SK-N-SH treated with all-trans-retinoic acid at 6 μM for 48 hours (cell line): ENCODE results near the gene BEGAIN.

ENCODE experiments used
- ATAC-seq: fragments of 200-7000 bp; cut with Tn5 transposase; 3 replicates; pipeline ENCODE4 v1.9.1; 2020; ENCODE audit warnings: mild to moderate bottlenecking, moderate library complexity
- BACH2 ChIP-seq: fragments of 250-450 bp; sonication (Bioruptor Pico); IDR thresholded peaks from 2 replicates; pipeline ENCODE4 v1.9.0; 2021; ENCODE audit warnings: mild to moderate bottlenecking, borderline replicate concordance
- CREB5 ChIP-seq: fragments of 250-450 bp; sonication (Bioruptor Pico); IDR thresholded peaks from 2 replicates; pipeline ENCODE4 v1.5.1; 2020; ENCODE audit warnings: low read depth, mild to moderate bottlenecking, moderate library complexity
- CSDC2 ChIP-seq: fragments of 250-450 bp; sonication (Bioruptor Pico); IDR thresholded peaks from 2 replicates; pipeline ENCODE4 v1.5.0; 2020; ENCODE audit warnings: mild to moderate bottlenecking, moderate library complexity
- CSRNP3 ChIP-seq: fragments of 250-450 bp; sonication (Bioruptor Pico); IDR thresholded peaks from 2 replicates; pipeline ENCODE4 v1.5.1; 2021; ENCODE audit warnings: mild to moderate bottlenecking, moderate library complexity
- ESRRG ChIP-seq: fragments of 250-450 bp; sonication (Bioruptor Pico); IDR thresholded peaks from 2 replicates; pipeline ENCODE4 v1.6.1; 2021; ENCODE audit warnings: mild to moderate bottlenecking
- GLIS3 ChIP-seq: fragments of 250-450 bp; sonication (Bioruptor Pico); IDR thresholded peaks from 2 replicates; pipeline ENCODE4 v1.5.0; 2020; ENCODE audit warnings: mild to moderate bottlenecking, moderate library complexity
- ISL1 ChIP-seq: fragments of 250-450 bp; sonication (Bioruptor Pico); IDR thresholded peaks from 2 replicates; pipeline ENCODE4 v2.1.2; 2022; ENCODE audit warnings: mild to moderate bottlenecking, moderate library complexity
- OSR1 ChIP-seq: fragments of 250-450 bp; sonication (Bioruptor Pico); IDR thresholded peaks from 2 replicates; pipeline ENCODE4 v1.8.0; 2022; ENCODE audit warnings: moderate library complexity, mild to moderate bottlenecking, inconsistent platforms
- PATZ1 ChIP-seq: fragments of 250-450 bp; sonication (Bioruptor Pico); IDR thresholded peaks from 2 replicates; pipeline ENCODE4 v1.8.0; 2020; ENCODE audit warnings: mild to moderate bottlenecking, moderate library complexity, borderline replicate concordance
- POU6F1 ChIP-seq: fragments of 250-450 bp; sonication (Bioruptor Pico); IDR thresholded peaks from 2 replicates; pipeline ENCODE4 v1.8.0; 2021; ENCODE audit warnings: low read depth, mild to moderate bottlenecking, moderate library complexity, borderline replicate concordance
- PPARA ChIP-seq: fragments of 250-450 bp; sonication (Bioruptor Pico); IDR thresholded peaks from 2 replicates; pipeline ENCODE4 v1.5.0; 2020; ENCODE audit warnings: mild to moderate bottlenecking, borderline replicate concordance
- SNAI2 ChIP-seq: fragments of 250-450 bp; sonication (Bioruptor Pico); IDR thresholded peaks from 2 replicates; pipeline ENCODE4 v1.5.0; 2020; ENCODE audit warnings: mild to moderate bottlenecking, moderate library complexity
- TOX ChIP-seq: fragments of 250-450 bp; sonication (Bioruptor Pico); IDR thresholded peaks from 2 replicates; pipeline ENCODE4 v1.8.0; 2021; ENCODE audit warnings: mild to moderate bottlenecking, moderate library complexity, borderline replicate concordance
- TSHZ2 ChIP-seq: fragments of 250-450 bp; sonication (Bioruptor Pico); IDR thresholded peaks from 2 replicates; pipeline ENCODE4 v1.5.0; 2020; ENCODE audit warnings: mild to moderate bottlenecking, moderate library complexity
- ZC3H10 ChIP-seq: fragments of 250-450 bp; sonication (Bioruptor Pico); IDR thresholded peaks from 2 replicates; pipeline ENCODE4 v1.5.1; 2021; ENCODE audit warnings: mild to moderate bottlenecking, moderate library complexity
- ZFP3 ChIP-seq: fragments of 250-450 bp; sonication (Bioruptor Pico); IDR thresholded peaks from 2 replicates; pipeline ENCODE4 v1.5.0; 2020; ENCODE audit warnings: mild to moderate bottlenecking, moderate library complexity
- ZFP30 ChIP-seq: fragments of 450-650 bp; formaldehyde crosslinking; IDR thresholded peaks from 2 replicates; pipeline ENCODE4 v1.5.0; 2022; ENCODE audit warnings: mild to moderate bottlenecking, moderate library complexity
- ZNF565 ChIP-seq: fragments of 450-650 bp; formaldehyde crosslinking; conservative IDR thresholded peaks from 2 replicates; pipeline ENCODE4 v1.5.0; 2020; ENCODE audit warnings: low read depth, mild to moderate bottlenecking, moderate library complexity
- ZNF70 ChIP-seq: fragments of 450-650 bp; formaldehyde crosslinking; IDR thresholded peaks from 2 replicates; pipeline ENCODE4 v1.5.0; 2020; ENCODE audit warnings: mild to moderate bottlenecking, moderate library complexity
- ZNF8 ChIP-seq: fragments of 450-650 bp; formaldehyde crosslinking; IDR thresholded peaks from 2 replicates; pipeline ENCODE4 v1.5.0; 2020; ENCODE audit warnings: mild to moderate bottlenecking, moderate library complexity

BEGAIN gene

GRCh38 chr14:100555436-100556139 is 31.6 kb downstream of the BEGAIN start:
- no peak for TF ChIP-seq CREB5 (CRISPR knock-in tag)
- no peak for TF ChIP-seq PPARA (CRISPR knock-in tag)
- TF ChIP-seq ISL1 (CRISPR knock-in tag): no peak
- no peak for TF ChIP-seq CSRNP3 (CRISPR knock-in tag)
- no peak for TF ChIP-seq GLIS3 (CRISPR knock-in tag)
- TF ChIP-seq ESRRG (CRISPR knock-in tag): no peak
- TF ChIP-seq ZNF565: no peak
- no peak for TF ChIP-seq CSDC2 (CRISPR knock-in tag)
- TF ChIP-seq ZC3H10 (CRISPR knock-in tag): no peak
- no peak for TF ChIP-seq ZNF70
- no peak for TF ChIP-seq BACH2
- no peak for TF ChIP-seq ZNF8 (CRISPR knock-in tag)
- TF ChIP-seq ZFP3: no peak
- TF ChIP-seq TOX (CRISPR knock-in tag): no peak
- no peak for TF ChIP-seq TSHZ2 (CRISPR knock-in tag)
- TF ChIP-seq PATZ1 (CRISPR knock-in tag): no peak
- TF ChIP-seq ZFP30: no peak
- no peak for TF ChIP-seq SNAI2 (CRISPR knock-in tag)
- TF ChIP-seq OSR1 (CRISPR knock-in tag): no peak
- no peak for TF ChIP-seq POU6F1 (CRISPR knock-in tag)
- no peak for ATAC-seq

- ATAC-seq: no peak
- TF ChIP-seq POU6F1 (CRISPR knock-in tag) (no peak), ZC3H10 (CRISPR knock-in tag) (no peak), ZNF565 (no peak), PPARA (CRISPR knock-in tag) (no peak), ZNF70 (no peak), ZNF8 (CRISPR knock-in tag) (no peak)
Measured at GRCh38 chr14:100554696-100555320, 32.4 kb downstream of the BEGAIN start.
